ENCODE measurements around the gene P2RY6. TPM values are rescaled to one million over a fixed set of nuclear protein-coding genes. Genes with fewer than 3 reads are reported as not detected.

Gene P2RY6
- total and polyA plus RNA-seq, 8 donors = 0.29 to 2.9 (median 1.3) TPM; not detected in 3

GRCh38 chr11:73239571-73240189 is 32.5 kb upstream of the P2RY6 start:
- H3K36me3 ChIP-seq = no peaks in the 10 kb centered on the region
- H3K4me1 ChIP-seq = peaks cover 0 to 23% (median 9%) of the 10 kb centered on the region in 4 donors
- no peak for DNase-seq
- H3K27me3 ChIP-seq = no peaks in the 10 kb centered on the region
- 50 to 78% (median 72%) methylated on average over 6 to 7 of the region's 7 CpGs for WGBS, 5 donors
- no peak overlapping the region for H3K4me3 ChIP-seq
- no peak for TF ChIP-seq EP300 (IDR thresholded peaks at IDR 0.05)
- TF ChIP-seq POLR2A (IDR thresholded peaks at IDR 0.05) = no peak
- no peak for TF ChIP-seq CTCF (IDR thresholded peaks at IDR 0.05)
- no peak for TF ChIP-seq POLR2AphosphoS5 (IDR thresholded peaks at IDR 0.05)
- H3K9me3 ChIP-seq = no peaks in the 10 kb centered on the region
- intact Hi-C loops (cut with DNase I; ENCODE audit: low total_unique reads) = no loop called here
- no peak overlapping the region for H3K27ac ChIP-seq

- no peak for DNase-seq
- H3K27me3 ChIP-seq = no peaks in the 10 kb centered on the region
- intact Hi-C loops (cut with DNase I; ENCODE audit: low total_unique reads) = no loop called here
- H3K27ac ChIP-seq = peak overlapping the region in 1 of 5 donors; percentile 4
- no peaks in the 10 kb centered on the region for H3K36me3 ChIP-seq
- 13 to 43% (median 32%) methylated on average over 4 of the region's 4 CpGs for WGBS, 5 donors
- H3K4me1 ChIP-seq = peaks cover 0 to 23% (median 9%) of the 10 kb centered on the region in 4 donors
- no peaks in the 10 kb centered on the region for H3K9me3 ChIP-seq
- H3K4me3 ChIP-seq = no peak overlapping the region
- TF ChIP-seq POLR2A (IDR thresholded peaks at IDR 0.05) = no peak
- TF ChIP-seq POLR2AphosphoS5 (IDR thresholded peaks at IDR 0.05) = no peak
- TF ChIP-seq CTCF (IDR thresholded peaks at IDR 0.05) = no peak
- no peak for TF ChIP-seq EP300 (IDR thresholded peaks at IDR 0.05)
These were observed 31.9 kb upstream of the P2RY6 start for GRCh38 chr11:73240190-73240781.

- TF ChIP-seq EP300 (IDR thresholded peaks at IDR 0.05) (no peak), POLR2AphosphoS5 (IDR thresholded peaks at IDR 0.05) (no peak), POLR2A (IDR thresholded peaks at IDR 0.05) (no peak), CTCF (IDR thresholded peaks at IDR 0.05) (no peak)
- Histone ChIP-seq H3K27ac (no peak overlapping the region), H3K27me3 (no peaks in the 10 kb centered on the region), H3K9me3 (no peaks in the 10 kb centered on the region), H3K4me3 (no peak overlapping the region), H3K36me3 (no peaks in the 10 kb centered on the region), H3K4me1 (peaks cover 0 to 23% (median 9%) of the 10 kb centered on the region in 4 donors)
- no peak for DNase-seq
- intact Hi-C loops (cut with DNase I; ENCODE audit: low total_unique reads) = no loop called here
- WGBS, 5 donors = 90 to 95% (median 92%) methylated on average over 4 of the region's 4 CpGs
These were observed 30.8 kb upstream of the P2RY6 start for GRCh38 chr11:73241300-73241699.

GRCh38 chr11:73242251-73243092 is 29.7 kb upstream of the P2RY6 start:
- peak overlapping the region in 3 of 4 donors; percentile 7 to 28 (median 7) for H3K4me3 ChIP-seq
- peaks cover 0 to 23% (median 9%) of the 10 kb centered on the region in 4 donors for H3K4me1 ChIP-seq
- peak; percentile 82 to 91 for DNase-seq
- no peak overlapping the region for H3K27ac ChIP-seq
- H3K36me3 ChIP-seq = no peaks in the 10 kb centered on the region
- TF ChIP-seq POLR2A (IDR thresholded peaks at IDR 0.05) = no peak
- TF ChIP-seq CTCF (IDR thresholded peaks at IDR 0.05) = peak in 5 of 7 experiments; percentile 78 to 91 (median 83)
- no peaks in the 10 kb centered on the region for H3K9me3 ChIP-seq
- intact Hi-C loops (cut with DNase I; ENCODE audit: low total_unique reads) = loop anchor here (2.0 kb wide), 1 partner anchor 58 kb away; no protein-coding TSS in a partner anchor
- 22 to 26% (median 23%) methylated on average over 12 of the region's 12 CpGs for WGBS, 5 donors
- H3K27me3 ChIP-seq = no peaks in the 10 kb centered on the region

All from stomach (tissue), 9 donors.